HL-60/S4 treated with retinoic acid at 250 ng/mL for 4 days and 3 days (cell line): ENCODE data around the gene BIRC6.

Source experiments
- in situ Hi-C: fragments of 300-500 bp; cut with MboI; formaldehyde crosslinking; loops from 2 replicates; pipeline ENCODE4 v1.7.0; 2022; ENCODE audit warnings: low sequenced_read_pairs

Gene BIRC6

DNA sequence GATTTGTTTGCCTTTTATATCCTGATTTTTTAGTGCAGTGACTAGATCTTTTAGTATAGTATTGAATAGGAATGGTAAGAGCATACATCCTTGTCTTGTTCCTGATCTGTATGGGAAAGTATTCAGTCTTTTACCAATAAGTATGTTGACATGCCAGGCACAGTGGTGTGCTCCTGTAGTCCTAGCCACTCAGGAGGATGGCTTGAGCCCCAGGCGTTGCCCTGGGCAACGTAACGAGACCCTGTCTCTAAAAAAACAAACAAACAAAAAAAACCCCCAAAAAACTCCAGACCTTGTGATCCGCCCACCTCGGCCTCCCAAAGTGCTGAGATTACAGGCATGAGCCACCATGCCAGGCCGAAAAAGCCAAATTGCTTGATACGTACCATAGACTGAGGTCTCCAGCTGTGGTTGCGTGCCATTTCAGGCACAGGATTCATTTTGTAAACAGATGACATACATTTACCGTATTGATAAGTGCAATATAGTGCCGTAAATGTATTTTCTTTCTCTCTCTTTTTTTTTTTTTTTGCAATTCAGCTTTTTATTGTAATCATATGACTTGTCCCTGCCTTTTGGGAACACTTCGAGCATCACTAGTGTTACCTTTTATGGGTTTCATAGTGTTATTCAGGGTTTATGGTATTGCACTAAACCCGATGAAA lies 18.5 kb downstream of the BIRC6 start:
- in situ Hi-C loops: no loop called here

DNA sequence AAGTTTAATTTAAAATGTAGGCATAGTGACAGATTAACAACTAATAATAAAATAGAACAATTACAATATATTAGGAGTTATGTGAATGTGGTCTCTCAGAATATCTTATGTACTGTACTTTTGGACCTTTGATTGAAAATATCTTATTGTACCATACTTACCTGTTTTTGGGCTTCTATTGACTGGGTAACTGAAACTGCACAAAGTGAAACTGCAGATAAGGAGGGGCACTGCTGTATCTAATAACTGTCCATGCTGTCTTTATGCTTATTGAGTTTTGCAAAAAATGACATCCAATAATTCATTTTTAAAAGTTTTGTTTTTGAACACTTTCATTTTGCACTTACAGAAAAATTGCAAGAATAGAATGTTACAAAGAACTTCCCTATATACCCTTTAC lies 19.9 kb downstream of the BIRC6 start:
- in situ Hi-C loops: no loop called here

DNA sequence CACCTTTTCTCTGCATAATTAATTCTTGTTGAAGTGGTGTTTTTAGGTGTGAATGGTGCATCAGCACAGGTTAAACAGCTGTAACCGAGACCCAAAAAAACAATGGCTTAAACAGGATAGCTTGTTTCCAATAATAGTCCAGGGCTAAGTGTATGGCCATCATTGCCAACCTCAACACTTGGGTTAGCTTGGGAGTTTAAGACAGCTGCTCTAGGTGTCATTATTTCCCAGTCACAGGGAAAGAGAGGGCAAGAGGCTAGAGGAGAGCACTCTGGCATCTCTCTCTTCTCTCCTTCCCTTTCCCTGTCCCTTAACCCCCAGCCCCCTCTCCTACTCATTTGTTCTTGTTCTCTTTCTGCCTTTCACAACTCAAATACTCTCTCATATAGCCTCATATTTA lies 21.1 kb downstream of the BIRC6 start:
- in situ Hi-C loops: no loop called here

DNA sequence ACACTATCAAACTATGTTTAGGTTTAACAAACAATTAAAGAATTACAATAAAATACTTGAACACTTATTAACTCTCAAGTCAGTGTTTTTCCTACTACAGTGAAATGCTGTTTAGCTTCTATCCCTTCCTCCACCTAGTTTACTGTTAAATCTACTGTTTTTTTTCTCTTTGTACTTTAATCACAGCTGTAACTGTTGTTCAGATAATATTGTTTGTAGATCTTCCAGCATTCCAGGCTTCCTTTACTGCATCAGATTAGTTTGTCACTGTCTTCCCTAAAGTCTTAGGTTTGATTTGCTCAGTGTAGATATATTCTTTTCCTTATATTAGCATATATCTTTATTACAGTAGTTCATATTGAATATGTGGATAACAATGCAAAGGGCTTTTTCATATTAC lies 22.5 kb downstream of the BIRC6 start:
- in situ Hi-C loops: no loop called here

DNA sequence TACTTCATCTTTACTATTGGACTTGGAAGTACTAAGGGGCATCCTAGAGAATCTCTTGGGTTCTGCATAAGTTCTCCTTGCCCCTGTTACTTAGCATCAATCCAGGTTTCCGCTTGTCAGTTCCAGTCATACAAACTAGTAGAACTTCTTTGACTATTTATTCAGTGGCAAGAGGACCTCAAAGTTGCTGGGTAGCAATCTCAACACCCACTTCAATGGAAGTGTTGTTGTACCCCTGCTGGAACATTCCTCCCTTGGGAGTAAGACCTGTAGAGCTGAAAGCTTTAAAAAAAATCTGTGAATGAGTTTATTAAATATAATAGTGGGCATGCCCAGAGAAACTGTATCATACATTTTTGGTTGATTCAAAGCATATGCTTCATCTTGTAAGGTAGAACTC lies 27.0 kb downstream of the BIRC6 start:
- in situ Hi-C loops: no loop called here

DNA sequence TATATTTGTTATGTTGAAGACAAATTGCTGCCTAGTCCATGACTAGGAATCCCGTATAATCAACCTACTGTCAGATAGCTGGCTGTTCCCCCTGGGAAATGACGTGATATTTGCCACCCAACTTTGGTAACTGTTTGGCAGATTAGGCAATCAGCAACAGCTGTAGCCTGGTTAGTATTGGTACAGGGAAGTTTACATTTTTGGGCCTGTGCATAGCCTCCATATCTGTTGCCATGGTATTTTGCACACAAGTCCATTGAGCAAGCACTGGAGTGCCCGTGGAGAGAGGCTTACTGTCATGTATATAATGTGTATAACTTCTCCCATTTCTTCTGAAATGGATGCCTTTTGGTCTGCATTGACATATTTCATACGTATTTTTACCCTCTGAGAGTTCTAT lies 27.7 kb downstream of the BIRC6 start:
- in situ Hi-C loops: no loop called here

DNA sequence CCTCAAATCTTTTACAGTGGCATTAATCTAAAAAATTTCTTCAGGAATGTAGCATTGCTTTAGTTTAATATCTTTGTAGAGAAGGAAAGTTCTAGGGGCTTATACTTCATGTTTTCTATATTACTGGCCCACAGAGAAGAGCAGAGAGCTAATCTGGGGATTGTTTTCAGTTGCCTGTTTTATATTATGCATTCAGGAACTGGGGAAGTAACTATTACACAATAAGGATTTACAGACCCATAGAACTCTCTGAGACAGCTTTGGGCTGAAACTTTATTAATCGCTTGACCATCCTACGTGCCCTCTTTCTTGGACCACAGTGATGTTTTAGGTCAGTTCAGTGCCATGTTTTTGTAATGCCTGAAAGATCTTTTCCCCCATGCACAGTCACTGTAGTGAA lies 29.9 kb downstream of the BIRC6 start:
- in situ Hi-C loops: no loop called here

DNA sequence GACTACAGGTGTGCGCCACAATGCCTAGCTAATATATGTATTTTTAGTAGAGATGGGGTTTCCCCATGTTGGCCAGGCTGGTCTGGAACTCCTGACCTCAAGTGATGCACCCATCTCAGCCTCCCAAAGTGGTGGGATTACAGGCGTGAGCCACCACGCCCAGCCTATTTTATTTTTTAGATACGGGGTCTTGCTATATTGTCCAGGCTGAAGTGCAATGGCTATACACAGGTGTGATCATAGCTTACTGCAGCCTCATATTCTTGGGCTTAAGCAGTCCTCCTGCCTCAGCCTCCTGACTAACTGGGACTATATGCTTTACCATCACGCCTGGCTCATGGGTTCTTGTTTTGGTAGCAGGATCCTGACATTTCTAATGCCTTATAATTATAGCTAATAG lies 42.4 kb downstream of the BIRC6 start:
- in situ Hi-C loops: no loop called here

DNA sequence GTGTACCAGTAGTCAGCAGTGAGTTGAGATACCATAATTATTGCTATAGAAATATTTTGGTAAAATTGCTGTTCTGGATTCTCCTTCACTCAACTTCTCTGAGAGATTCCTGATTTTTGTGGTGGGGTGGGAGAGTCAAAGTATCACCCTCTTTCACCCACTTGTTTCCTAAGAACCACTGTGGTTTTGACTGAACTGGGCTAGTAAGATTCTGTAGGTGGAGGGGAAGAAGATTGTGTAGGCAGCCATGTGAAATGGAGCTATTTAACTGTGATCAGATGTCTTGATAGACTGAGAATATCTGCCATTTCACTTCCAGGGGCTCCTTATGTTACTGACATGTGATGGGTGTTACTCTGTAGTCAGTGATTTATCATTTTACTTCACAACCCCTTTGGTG lies 45.3 kb downstream of the BIRC6 start:
- in situ Hi-C loops: no loop called here

DNA sequence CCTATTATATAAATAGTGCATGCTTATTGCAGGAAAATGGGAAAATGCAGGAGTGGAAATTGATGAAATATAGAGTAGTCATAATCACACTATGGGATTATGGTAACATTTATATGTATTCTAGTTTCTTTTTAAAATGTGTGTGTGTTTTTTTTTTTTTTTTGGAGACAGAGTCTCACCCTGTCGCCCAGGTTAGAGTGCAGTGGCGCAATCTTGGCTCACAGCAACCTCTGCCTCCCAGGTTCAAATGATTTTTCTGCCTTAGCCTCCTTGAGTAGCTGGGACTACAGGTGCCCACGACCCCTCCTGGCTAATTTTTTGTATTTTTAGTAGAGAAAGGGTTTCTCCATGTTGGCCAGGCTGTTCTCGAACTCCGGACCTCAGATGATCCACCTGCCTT lies 47.0 kb downstream of the BIRC6 start:
- in situ Hi-C loops: no loop called here

DNA sequence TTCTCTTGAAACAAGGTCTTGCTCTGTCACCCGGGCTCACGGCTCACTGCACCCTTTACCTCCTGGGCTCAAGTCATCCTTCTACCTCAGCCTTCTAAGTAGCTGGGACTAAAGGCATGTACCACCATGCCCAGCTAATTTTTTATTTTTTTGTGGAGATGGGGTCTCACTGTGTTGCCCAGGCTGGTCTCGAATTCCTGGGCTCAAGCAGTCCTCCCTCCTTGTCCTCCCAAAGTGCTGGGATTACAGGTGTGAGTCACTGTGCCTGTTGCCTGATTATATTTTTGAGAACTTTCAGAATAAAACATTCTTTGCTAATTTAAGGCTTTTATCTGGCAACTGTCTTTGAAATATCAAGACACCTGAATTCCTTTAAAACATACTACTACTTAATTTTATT lies 47.9 kb downstream of the BIRC6 start:
- in situ Hi-C loops: no loop called here

DNA sequence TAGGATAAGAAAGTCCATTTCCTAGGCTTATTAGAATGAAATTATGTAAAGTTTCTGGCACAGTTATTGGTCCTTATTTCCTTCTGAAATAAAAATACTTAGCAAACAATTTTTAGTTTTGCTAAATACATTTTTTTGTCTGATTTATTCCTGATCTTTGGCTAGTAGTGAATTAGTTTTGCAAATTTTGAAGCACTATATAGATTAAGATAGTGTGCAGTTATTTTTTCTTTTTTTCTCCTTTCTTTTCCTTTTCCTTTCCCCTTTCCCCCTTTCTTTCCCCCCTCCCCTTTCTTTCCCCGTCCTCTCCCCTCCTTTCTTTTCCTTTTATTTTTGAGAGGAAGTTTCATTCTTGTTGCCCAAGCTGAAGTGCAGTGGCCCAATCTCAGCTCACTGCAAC lies 59.7 kb downstream of the BIRC6 start:
- in situ Hi-C loops: no loop called here

DNA sequence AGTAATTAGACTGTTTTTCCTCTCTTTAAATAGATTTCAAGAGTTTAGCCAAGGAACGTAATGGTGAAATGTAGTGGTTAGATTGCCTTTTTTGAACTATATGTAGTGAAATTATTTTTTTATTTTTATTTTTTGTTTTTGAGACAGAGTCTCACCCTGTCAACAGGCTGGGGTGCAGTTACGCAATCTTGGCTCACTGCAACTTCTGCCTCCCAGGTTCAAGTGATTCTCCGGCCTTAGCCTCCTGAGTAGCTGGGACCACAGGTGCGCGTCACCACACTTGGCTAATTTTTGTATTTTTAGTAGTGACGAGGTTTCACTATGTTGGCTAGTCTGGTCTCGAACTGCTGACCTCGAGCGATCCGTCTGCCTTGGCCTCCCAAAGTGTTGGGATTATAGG lies 60.8 kb downstream of the BIRC6 start:
- in situ Hi-C loops: no loop called here

DNA sequence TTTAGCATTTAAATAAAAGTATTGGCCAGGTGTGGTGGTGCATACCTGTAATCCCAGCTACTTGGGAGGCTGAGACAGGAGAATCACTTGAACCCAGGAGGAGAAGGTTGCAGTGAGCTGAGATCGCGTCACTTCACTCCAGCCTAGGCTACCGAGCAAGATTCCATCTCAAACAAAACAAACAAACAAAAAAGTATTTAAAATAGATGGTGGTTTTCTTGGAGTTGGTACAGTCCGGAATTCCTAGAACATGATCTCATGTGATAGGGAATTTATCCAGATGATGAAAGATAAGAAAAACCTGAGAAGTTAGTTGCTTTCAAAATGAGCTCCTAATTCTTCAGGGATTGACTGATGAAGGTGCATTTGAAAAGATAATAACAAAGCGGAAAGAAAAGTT lies 62.0 kb downstream of the BIRC6 start:
- in situ Hi-C loops: no loop called here

DNA sequence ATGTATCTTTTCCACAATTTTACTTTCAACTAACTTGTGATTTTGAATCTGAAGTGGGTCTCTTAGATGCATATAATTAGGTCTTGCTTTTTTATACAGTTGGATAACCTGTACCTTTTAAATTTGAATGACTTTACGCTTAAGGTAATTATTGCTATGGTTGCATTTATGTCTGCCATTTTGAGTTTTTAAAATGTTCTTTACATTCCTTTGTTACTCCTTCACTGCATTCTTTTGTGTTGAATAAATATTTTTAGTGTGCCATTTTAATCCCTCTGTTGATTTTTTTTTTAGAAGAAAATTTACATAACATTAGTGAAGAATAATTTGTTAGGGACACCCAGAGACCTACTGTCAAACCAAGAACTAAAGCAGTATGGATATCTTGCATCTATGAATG lies 65.3 kb downstream of the BIRC6 start:
- in situ Hi-C loops: no loop called here

DNA sequence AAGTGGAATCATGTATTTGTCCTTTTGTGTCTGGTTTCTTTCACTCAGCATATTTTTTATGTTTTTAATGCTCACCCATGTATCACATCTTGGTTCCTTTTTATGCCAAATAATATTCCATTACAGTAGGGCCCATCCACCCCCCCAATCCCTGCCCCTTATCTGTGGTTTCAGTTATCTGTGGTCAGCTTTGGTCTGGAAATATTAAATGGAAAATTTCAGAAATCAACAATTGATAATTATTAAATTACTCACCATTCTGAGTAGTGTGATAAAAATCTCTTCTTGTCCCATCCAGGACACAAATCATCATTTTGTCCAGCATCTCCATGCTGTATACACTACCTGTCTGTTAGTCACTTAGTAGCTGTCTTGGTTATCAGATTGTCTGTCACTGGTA lies 66.7 kb downstream of the BIRC6 start:
- in situ Hi-C loops: no loop called here

DNA sequence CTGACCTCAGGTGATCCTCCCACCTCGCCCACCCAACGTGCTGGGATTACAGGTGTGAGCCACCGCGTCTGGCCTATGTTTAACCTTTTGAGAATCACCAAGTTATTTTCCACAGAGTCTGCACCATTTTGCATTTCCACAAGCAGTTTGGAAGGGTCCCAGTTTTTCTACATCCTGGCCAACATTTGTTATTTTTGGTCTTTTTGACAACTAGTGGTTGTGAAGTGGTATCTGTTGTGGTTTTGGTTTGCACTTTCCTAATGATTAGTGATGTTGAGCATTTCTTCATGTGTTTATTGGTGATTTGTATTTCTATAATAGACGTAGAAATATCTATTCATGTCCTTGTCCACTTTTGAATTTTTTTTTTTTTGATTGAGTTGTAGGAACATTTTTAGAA lies 67.9 kb downstream of the BIRC6 start:
- in situ Hi-C loops: no loop called here

DNA sequence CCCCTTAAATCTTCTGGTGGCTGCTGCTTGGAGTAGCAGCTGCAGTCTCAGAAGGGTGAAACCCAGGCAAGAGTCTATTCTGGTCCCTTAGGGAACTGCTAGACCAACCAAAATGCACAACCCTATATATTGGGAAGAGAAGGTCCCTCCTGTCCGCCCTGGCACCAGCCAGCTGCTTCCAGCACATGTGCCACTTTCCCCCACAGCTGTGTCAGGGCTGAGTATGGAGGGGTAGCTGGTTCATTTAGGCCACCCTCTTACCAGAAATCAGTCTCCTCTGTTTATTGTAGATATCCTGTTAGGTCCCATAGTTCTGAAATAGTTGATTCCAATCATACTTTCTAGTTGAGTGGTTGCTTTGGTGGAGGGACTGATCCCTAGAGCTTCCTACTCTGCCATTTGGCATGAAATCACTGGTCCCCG lies 68.9 kb downstream of the BIRC6 start:
- in situ Hi-C loops: no loop called here

DNA sequence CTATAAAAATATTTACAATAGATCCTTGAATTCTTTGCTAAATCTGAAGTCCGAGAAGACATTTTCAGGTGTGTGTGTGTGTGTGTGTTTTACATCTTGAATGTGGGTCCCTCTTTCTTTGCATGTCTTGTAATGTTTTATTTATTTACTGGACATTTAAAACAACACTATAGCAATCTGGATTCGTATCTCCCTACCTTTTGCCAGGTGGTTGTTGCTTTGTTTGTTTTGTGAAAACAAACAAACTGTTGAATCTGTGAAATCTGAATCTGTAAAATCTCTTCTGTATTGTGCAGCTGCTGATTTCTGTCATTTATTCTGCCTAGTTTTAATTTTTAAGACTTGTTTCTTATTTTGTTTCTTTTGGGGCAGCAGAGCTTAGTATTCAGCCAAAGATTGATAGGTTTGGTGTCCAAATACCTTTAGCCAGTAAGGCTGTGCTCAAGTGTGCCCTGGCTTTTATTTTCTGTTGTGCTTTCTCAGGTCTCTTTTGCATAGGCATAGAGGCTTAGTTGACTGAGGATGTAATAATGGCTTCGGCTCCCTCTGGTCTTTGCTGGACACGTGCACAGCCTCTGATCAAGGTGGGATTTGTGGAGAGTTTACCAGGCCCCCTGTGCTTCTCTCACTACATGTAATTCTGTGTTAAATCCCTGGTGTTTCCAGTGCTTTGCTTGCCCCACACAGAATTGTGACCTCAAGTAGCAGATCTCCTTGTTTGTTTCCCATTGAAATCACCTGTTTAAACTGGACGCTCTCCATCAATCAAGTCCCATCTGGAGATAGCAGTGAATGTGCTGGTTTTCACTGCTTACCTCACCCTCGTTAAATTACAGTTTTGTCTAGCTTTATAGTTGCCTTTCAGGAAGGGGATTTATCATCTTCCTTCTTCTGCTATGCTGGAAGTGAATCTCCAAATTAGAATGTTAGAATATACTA lies 71.1 kb downstream of the BIRC6 start:
- in situ Hi-C loops: no loop called here

DNA sequence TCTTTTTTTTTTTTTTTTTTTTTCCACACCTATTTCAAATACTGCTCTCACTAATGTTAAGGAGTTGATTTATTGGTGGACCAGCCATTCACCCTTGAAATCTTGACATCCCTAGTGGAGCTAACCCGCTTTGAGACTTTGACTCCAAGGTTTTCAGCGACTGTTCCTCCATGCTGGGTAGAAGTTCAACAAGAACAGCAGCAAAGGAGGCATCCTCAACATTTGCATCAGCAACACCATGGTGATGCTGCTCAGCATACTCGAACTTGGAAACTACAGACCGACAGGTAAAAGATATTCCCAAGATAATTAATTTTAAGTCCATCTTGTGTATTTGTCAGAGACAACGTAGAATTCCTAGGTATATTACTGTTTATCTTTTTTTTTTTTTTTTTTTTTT lies 74.0 kb downstream of the BIRC6 start:
- in situ Hi-C loops: no loop called here

DNA sequence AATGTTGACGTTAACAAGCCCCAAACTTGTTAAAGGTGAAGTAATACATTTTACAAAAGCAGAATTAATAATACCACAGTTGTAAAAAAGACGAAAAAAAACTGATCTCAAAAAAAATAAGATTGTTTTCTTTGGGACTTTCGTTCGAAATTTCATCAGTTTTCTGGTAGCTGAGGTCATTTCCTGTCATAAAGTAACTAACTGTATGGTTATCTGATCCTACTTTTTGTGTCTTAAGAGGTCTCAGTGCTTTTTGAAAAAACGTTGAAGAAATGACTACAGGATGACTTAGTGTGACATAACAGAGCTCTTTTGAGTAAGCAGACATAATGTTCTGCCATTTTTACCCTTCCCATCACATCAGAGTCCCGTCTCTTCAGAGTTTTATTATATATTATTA lies 79.3 kb downstream of the BIRC6 start:
- in situ Hi-C loops: no loop called here

DNA sequence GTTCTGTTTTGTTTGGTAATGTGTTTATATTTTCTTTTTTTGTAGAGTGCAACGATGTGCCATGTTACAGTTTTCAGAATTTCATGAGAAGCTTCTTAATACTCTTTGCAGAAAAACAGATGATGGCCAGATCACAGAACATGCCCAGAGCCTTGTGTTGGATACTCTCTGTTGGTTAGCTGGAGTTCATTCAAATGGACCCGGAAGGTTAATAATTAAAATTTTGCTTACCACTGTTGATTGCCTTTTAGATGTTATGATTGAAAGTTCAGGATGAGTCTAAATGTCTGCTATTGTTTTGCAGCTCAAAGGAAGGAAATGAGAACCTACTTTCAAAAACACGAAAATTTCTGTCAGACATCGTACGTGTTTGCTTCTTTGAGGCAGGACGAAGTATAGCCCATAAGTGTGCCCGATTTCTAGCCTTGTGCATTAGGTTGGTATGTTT lies 85.2 kb downstream of the BIRC6 start:
- in situ Hi-C loops: no loop called here
